HG03064 (cell line): ENCODE results near the gene PRKN.
"Not testable (repeated sequence)": the region's sequence is repeated elsewhere in the genome, so short reads cannot be mapped to it uniquely, and the experiment has no call there.

ENCODE experiments used
- ATAC-seq: cut with Tn5 transposase; IDR thresholded peaks from one replicate; pipeline ENCODE4 v1.9.1; 2021; ENCODE audit warnings: low read depth; ENCODE audit not compliant: unreplicated experiment

PRKN gene

GRCh38 chr6:162390961-162391811, 336.4 kb downstream of the PRKN start:
- not testable (repeated sequence) for ATAC-seq

DNA sequence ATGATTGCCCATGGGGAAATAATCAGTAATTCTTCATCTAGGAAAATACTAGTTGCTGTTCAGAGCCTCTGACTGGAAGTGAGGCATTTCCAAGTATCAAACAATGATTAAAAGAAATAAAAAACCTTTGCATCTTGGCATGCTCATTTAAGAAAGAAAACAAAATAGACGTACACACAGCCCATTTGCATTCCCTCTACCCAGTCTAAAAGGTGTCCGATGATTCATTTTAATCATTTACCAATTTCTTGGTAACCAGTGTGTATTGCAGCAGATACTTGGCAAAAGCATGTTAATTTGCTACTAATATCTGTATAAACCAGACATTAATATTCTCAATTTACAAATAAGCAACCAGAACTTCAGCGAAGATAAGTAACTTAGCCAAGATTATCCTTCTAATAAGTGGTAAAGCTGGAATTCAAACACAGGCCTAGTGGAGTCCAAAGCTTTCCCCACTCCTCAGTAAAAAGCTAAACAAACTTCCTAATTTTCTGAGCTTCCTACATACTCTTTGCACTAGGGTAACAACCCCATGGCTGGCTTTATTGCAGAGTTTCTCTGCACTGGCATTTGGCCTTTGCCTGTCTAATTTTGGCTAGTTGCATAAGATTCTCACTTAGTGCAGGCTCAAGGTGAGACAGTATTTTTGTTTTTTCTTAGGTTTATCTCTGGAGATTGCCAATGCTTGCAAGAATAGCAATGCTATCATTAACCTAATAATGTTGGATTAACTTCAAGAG, 338.1 kb downstream of the PRKN start:
- no peak for ATAC-seq

DNA sequence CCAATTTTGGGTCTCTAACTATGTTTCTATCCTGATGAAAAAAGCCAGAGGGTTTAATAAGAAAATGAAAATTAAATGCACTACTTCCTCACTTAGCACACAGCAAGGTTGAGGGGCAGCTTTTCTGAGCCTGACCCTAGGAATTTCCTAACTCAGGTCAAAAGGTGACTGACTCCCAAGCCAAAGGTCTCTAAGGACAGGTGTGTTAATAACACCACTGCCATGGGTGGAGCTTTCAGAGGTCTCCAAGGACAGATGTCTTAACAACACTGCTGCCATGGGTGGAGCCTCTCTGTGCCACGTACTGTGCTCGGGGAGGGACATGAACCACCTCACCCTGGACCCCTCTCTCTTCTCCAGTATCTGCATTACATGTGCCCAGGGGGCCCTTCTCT, 339.2 kb downstream of the PRKN start:
- ATAC-seq, result no peak

- ATAC-seq, result no peak
These were observed 339.7 kb downstream of the PRKN start for GRCh38 chr6:162387718-162388382.

GRCh38 chr6:162385980-162386379, 341.6 kb downstream of the PRKN start:
- ATAC-seq, result no peak

DNA sequence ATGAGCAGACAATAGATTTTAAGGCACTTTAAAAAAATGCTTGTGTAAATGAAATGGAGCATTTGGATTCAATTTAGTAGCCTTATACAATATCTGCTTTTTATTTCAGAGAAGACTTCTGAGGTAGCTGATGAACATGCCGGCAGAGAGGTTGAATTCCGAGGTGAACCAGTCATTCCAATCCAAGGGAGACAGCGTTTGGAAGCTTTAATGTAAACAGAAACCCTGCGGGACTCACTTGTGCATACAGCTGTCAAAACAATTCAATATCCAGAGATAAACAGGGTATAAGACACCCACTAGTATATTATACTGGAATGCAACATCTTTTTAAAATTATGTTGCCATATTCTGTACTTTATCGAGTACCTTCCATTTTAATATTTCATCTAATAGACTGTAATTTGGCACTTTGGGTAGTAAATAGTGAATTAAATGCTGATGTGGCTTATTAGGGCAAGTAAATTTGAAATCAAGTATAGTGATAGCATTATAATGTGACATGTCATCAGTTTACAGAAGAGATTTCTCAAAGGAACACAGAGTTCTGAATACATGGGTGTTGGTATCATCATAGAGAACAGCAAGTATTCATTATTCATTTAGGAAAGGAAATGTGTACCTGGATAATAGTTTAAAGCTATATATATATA, 347.7 kb downstream of the PRKN start:
- no peak for ATAC-seq

DNA sequence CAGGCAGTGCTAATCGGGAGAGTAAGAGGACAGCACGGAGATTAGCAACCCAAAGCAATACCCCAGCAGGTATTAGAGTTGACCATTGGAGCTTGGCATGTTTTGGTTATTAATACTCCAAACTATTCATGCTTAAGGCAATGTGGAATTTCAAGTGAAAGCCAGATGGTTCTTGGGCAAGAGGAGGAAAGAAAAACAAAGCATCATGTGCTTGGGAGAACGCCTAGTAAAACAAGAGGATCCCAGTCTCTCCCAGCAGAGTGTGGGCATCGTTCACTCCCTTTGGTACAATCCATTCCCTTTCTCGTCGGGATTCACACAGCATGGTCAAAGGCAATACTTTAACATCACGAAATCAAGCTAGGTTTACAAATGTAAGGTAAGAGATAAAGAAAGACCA, 349.8 kb downstream of the PRKN start:
- no peak for ATAC-seq

- no peak for ATAC-seq
These were observed 353.7 kb downstream of the PRKN start for GRCh38 chr6:162373868-162374267.

DNA sequence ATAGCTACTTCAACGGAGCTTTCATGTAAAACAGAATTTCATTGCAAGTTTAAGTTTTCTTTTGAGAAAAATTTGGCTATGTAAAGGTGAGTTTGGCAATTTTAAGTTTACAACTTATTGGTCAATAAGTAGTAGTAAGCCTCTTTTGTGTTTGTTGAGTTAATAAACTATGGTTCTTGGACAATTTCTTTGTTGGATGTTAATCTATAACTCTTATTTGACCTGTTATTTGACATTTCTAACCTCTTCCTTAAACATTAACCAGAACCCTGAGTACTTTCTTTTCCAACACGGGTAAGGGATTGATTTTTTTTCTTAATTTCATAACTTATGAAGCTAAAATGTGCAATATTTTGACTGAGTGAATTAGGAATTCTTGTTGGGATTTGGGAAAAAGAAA, 354.4 kb downstream of the PRKN start:
- ATAC-seq, result no peak

DNA sequence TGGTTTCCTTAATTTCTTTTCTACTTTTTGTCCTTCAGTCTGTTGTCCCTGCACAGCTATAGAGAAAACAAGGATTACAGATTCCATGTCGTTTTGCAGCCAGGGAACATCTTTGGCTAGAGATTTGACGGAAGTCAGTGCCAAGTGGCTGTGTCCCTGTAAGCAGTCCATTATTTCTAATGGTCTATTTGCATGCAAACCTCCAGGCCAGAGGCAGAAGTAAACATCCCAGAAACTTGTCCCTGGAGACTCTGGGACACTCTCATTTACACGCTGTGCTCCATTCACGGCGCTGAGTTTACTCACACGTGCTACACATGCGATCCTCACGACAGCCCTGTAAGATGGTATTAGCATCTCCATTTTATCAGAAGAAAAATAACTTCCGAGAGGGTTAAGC, 355.5 kb downstream of the PRKN start:
- ATAC-seq, result no peak

DNA sequence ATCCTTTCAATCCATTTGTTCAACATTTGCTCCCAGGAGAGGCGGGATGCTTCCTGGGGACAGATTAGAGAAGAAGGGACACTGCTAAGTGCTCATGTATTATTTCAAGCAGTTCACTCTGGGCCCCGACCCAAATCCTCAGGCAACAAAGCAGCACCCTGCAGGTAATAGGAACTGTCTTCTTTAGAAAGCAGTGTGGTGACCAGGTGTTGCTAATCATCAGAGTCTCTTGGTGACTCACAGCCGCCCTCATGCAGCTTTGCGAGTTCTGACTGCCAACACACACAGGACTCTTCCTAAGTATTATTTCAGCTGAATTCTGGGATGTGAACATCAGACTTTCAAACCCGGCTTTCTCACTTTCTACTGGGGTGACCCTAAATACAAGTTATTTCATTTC, 356.4 kb downstream of the PRKN start:
- ATAC-seq, result no peak

DNA sequence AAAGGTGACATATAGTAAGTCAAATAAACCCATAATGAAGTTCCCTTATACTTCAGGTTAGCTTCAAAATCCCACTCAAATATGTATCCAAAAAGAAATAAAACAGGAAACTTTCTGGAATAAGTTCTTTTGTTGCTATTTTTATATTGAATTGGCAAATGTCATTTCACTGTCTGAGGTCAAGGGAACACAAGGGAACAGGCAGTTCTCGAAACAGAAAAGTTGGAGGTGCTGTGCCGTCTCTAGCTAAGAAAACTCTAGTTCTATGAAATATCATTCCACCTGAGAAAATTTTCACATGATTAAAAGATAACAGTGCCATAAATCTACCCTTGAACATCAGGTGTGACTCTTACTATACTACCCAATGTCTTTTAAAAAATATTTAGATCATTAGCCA, 358.5 kb downstream of the PRKN start:
- no peak for ATAC-seq

GRCh38 chr6:162364488-162364887, 363.1 kb downstream of the PRKN start:
- ATAC-seq, result no peak

- no peak for ATAC-seq
These were observed 363.8 kb downstream of the PRKN start for GRCh38 chr6:162363757-162364156.

GRCh38 chr6:162360901-162361567, 366.5 kb downstream of the PRKN start:
- no peak for ATAC-seq

DNA sequence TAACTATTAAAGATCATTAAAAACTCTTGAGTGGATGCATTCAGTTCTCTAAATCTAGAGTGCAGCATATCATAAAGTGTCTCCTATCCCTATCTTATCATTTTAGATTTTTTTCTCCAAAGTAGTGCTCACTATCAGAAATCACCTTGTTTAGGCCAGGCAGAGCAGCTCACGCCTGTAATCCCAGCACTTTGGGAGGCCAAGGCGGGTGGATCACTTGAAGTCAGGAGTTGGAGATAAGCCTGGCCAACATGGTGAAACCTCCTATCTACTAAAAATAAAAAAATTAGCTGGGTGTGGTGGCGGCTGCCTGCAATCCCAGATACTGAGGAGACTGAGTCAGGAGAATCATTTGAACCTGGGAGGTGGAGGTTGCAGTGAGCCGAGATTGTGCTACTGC, 368.9 kb downstream of the PRKN start:
- no peak for ATAC-seq

- no peak for ATAC-seq
These were observed 382.5 kb downstream of the PRKN start for GRCh38 chr6:162345051-162345511.

DNA sequence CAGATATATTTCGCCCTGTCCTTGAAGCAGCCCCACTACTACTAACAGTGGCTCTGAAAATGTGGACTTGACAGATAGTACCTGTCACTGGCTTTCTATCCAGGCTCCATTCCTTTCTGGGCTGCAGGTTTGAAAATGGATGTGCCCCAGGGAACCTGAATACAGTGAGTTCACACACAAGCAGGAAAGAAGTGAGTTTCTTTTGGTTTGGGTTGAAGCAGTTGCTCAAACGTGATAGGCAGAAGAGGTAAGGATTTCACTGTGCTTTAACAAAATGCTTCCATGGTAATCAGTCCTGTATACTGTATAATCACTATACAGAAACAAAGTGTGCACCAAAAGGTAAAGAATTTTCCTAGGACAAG, 382.9 kb downstream of the PRKN start:
- no peak for ATAC-seq

- ATAC-seq, result no peak
These were observed 383.5 kb downstream of the PRKN start for GRCh38 chr6:162343936-162344645.
